ENCODE data around the gene TMPRSS4.

The TMPRSS4 gene, protein sequence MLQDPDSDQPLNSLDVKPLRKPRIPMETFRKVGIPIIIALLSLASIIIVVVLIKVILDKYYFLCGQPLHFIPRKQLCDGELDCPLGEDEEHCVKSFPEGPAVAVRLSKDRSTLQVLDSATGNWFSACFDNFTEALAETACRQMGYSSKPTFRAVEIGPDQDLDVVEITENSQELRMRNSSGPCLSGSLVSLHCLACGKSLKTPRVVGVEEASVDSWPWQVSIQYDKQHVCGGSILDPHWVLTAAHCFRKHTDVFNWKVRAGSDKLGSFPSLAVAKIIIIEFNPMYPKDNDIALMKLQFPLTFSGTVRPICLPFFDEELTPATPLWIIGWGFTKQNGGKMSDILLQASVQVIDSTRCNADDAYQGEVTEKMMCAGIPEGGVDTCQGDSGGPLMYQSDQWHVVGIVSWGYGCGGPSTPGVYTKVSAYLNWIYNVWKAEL

DNA sequence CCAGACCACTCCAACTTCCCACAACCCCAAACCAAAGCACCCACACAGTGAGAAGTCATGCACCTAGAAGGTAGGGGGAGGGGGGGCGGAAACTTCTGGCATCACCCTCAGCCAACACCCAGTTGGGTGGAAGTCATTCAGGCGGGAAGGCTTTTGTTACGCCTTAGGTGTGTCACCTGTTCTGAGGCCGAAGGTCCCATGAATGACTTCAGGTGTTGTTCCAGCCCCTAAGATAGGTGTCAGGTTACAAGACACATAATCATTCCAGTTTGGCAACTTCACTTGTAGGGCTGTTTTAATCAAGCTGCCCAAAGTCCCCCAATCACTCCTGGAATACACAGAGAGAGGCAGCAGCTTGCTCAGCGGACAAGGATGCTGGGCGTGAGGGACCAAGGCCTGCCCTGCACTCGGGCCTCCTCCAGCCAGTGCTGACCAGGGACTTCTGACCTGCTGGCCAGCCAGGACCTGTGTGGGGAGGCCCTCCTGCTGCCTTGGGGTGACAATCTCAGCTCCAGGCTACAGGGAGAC lies at the start of gene TMPRSS4:
TSS of gene TMPRSS4 (plus strand) at position 325 of the 528 bp plus-strand sequence. CDS start 225 bp downstream, outside the sequence.
- DNase-seq = peak; percentile 77

DNA sequence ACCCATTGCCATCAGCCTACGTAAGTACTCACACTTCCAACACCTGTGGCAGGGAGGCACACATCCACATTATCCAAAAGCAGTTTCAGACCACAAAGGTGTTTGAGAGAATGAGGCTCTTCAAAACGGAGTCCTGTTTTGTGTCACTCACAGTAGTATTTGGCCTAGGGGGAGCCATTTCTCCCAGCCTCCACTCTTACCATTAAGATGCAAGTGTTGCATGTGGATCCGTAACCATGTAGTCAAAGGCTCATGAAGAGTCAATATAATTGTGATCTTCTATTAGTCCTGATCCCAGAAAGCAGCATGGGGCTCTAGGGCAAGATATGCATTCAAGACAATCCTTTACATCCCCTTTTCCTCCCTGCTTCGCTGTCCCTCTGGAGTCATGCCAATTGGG lies 49.2 kb upstream of the TMPRSS4 start:
- DNase-seq = no peak

DNA sequence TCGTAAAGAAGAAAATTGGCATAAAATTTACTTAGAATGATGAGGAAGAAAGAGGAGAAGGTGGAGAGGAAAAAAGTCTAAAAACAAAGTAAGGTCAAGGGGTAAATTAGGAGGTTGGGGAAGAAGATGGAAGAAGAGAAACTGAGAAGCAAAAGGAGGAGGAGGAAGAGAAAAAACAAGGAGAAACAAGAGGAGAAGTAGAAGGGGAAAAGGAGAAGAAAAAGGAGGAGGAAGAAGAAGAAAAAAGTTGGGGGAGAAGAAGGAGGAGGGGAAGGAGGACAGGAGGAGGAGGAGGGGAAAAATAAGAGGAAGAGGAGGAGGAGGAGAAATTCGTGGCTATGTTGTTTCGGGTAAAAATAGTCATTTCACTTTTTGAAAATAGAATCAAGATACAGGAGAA lies 48.3 kb upstream of the TMPRSS4 start:
- no peak for DNase-seq

DNA sequence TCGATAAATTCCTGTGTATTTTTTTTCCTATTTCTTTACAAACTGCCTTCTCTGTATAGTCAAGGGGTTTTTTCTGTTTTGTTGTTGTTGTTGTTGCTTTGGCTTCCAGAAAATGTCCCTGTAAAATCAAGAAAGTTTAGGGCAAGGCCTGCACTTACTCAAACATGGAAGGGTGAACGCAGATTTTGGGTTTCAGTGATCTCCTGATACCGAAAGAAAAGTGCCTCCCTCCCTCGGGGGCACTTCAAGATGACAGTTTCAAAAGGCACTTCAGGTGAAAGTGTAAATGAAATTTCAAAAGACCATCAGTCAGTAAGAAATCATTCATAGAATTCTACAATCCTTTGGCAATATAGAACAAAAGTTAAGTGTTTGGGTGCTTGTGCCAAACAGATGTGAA lies 43.4 kb upstream of the TMPRSS4 start:
- DNase-seq = no peak

DNA sequence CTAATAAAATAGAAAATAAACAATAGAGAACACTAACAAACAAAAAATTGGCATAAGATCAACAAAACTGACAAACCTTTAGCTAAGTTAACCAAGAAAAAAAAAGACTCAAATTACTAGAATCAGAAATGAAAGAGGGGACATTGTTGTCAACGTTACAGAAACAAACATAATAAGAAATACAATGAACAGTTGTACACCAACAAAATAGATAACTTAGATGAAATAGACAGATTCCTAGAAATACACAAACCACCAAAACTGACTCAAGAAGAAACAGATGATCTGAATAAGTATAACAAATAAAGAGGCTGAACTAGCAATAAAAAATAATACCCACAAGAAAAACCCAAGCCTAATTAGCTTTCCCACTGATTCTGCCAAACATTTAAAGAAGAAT lies 34.7 kb upstream of the TMPRSS4 start:
- DNase-seq = no peak

DNA sequence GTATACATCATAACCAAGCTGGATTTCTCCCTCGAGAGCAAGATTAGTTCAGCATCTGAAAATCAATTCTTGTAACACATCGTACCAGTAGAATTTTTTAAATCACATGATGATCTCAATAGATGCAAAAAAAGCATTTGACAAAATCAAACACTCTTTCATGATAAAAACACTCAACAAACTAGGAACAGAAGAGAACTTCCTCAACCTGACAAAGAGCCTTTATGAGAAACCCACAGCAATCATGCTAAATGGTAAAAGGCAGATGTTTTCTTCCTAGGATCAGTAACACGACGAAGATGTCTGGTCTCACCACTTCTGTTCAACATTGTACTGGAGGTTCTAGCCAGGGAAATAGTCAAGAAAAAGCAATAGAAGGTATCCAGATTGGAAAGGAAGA lies 34.1 kb upstream of the TMPRSS4 start:
- no peak for DNase-seq

DNA sequence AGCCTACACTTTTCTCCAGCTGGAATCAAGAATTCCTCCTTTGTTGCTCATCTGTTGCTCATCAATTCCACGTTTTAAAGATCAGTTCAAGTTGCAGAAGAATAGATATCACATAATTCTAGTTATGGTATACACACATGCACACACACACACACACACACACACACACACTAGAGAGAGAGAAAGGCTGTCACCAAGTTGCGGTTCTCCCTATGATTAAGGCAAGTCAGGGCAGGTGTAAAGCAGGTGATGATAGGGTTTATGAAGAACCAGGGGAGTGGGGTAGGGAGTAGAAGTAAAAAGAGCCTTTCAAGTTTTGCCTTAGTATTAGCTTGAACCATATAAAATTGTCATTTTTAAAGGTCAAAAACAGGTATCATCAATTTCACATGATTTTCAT lies 31.7 kb upstream of the TMPRSS4 start:
- DNase-seq = peak; percentile 22

DNA sequence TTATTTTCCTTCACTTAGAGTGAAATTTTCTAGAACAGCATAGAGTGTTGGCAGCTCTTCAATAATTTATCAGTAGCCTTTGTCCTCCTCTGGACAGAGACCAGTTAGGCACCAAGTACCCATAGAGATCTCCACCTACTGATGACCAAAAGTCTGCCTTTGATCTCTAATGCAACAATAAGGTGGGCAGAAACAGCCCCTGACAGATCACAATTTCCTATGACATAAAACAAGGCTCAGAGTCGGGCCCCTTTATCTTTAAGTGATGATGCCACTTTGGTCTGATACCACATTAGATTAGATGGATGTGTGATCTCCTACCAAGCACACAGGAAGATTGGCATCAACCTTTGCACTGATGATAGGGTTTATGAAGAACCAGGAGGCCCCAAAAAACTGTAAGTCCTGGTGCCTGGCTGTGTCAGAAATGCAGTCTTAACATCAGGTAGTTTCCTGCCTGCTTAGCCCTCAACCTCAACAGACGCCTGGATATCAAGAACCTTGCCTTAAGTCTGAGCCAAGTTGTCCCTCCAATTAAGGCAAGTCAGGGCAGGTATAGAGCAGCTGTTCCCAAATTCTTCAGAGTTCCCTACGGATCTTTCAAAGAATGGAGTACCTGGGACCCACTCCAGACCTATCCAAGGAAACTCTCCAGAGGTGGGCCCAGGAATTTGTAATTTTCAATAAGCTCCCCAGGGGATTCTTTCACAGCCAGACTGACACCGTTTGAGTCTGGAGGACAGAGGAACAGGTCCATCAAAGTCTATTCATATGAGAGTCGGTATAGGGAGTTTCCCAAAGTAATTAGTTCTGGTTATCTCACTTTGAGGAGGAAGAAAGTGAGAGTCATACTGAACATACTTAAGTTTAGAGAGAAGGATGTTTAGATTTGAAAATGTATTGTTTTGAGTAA lies 30.6 kb upstream of the TMPRSS4 start:
- no peak for DNase-seq

DNA sequence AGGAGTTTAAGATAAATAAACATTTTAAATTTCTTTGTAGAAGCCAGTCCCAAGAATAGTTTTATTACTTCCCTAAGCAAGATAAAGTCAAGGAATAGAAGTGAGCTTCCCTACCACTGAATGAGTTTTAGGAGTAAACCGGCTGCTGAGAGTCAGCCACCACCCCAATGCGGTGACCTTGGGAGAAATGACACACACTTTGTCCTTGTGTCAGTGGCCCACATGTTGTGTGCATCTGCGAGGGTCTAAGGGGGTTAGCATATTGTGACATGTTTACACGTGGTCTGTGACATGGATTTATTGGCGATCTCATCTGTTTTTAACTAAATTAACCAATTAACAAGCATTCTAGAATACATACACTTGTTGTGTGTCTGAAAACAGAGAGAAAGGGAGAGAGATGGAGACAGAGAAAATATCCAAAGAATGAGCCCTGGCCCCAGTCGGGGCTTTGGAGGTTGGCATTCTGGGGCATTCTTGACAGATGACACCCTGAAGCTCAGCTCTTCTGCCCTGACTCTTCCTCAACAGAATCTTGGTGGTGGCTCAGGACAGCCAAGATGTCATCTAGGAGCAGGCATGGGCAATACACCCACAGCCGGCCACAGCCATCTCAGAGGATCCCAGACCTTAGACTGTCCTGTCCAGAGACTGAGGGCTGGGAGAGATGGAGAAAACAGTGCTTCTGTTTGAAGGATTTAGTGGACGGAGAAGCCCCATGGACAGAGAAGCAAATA lies 29.7 kb upstream of the TMPRSS4 start:
- DNase-seq = no peak

DNA sequence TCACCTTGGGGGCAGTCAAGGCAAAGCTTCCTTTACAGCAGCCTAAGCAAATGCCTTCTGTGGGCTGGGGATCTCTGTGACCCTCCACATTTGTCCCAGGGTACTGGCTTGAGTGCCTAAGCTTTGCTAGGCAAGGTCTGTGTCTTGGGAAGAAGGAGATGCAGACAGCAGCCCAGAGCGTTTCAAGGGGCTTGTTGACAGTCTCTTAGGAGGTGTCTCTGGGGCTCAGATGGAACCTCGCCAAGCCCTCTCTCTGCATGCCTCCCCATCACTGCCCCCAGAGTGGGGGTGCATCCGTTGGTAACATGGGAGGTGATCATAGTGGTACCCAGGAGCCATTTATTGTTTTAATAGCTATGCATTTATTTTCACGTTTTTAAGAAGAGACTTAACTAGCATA lies 29.1 kb upstream of the TMPRSS4 start:
- no peak for DNase-seq

DNA sequence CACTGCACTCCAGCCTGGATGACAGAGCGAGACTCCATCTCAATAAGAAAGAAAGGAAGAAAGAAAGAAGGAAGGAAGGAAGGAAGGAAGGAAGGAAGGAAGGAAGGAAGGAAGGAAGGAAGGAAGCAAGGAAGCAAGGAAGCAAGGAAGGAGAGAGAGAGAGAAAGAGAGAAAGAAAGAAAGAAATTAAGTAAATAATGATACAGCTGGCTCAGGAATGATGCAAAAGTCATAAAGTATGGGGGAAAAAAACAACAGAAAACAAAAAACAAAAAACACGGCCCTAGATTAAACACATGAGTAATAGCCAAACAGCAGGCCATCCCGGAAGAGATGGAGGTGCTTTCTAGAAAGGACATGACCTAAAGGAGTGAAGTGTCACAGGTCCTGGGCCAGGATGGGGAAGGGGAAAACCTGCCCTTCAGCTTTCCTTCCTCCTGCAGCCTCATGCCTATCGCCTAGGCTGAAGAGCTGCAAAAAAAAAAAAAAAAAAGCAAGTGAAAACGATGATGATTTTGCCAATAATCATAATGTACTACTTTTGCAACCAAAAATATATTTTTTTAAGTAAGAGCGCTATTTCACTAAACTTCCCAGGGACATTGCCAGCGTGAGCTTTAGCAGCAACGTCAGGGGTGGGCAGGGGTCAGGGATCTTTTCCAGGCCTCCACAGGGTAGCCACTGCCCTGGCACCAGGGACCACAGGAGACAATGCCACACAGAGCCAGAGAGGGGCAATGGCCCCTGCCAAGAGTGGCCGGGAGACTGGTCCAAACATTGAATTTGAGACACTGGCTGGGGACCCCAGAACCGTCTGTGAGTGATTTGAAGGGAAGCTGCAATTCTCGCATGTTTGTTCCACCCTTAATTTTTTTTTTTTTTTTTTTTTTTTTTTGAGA lies 28.2 kb upstream of the TMPRSS4 start:
- no peak for DNase-seq

DNA sequence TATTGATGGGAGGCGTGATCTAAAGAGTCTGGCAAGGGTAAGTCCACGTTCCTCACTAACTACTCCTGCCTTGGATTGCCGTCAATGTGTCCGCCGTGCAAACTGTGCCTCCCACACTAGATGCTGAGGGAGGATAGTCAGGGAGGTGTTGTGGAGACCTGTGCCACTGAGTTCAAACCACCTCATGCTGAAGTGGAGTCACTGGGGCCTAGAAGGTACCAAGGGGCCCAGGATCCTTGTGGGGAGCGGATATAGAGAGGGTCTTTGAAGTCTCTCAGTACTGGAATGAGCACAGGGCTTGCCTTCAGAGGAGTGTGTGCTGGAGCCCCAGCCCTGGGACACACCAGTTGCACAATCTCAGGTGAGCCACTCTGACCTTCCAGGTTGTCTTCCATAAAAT lies 27.1 kb upstream of the TMPRSS4 start:
- no peak for DNase-seq

DNA sequence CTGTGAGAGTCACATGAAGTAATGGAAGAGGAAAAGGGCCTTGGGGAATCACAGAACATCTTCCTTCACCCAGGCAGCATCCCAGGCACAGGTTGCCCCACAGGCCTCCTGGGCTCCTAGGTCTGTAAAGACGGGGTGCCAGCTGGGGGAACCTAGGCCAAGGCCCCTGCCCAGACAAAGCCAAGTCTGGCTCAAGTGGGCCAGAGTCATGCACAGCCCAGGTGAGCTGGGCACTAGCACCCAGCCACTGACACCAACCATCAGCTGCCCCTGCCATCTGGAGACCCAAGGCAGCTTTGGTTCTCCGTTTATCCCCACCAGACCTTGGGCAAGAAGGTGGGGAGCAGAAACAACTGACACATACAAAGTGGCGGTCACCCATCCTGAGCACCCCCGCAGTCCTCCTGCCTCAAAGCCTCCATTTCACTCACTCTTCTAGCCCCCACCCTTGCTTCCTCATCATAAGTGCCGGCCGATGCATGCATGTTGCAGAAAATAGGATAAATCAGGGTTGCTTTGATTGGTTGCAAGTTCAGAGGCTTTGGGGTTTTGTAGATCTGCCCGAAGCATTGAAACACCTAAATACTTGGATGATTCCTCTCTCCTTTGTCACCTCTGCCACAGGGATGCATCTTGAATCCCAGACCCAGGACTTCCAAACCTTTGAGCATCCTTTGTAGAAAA lies 26.5 kb upstream of the TMPRSS4 start:
- DNase-seq = no peak

DNA sequence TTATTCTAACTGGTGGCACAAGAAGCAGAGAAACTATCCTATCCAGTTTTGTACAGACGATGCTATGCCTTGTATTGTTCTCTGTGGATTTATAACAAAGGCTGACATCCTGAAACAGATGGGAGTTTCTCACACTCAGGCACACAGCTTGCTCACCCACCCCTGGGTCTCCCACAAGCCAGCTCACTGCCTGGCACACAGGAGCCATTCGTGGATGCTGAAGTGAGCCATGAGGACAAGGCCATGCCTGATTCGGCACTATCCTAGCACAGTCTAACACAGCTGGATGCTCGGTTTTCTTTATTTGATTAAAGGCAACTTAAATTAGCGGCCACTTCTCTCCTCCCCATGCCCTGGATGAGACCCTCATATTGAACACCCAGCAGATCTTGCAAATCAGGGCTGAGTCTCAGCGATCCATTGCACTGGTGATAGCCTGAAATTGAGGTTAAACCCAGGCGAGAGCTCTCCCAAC lies 25.7 kb upstream of the TMPRSS4 start:
- no peak for DNase-seq

DNA sequence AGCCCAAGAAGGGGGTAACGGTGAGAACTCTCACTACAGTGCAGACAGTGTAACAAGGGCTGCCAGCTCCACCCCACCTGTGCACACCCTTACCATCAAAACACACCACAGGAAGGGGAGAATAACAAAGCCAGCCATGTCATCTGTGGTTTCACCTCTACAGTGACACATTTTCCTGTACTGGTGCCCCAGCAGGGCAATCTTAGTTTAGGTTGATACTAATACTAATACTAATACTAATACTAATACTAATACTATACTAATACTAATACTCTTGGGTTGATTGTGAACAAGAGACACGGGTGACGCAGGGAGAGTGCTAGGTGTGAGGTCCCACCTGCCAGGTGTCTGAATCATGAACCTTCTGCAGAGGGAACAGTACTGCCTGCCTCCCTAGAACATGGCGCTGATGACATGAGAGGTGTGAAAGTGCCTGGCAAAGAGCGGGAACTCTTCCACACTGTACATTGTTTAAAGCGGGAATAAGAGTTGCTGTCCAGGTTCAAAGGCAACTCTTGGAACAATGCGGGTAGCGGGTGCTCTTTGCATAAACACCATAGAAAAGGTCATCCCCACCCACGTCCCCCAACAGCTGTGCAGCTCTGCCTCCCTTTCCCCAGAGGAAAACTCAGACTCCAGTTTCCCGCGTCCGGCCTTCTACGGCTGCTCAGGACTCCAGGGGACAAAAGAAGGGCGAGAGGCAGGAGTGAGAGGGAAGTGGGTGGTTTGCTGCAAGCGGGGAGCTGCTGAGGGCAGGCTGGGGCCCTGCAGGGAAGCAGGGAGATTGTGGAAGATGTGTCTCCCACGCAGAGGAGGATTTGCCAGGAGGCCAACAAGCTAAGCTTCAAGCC lies 25.0 kb upstream of the TMPRSS4 start:
- DNase-seq = no peak

DNA sequence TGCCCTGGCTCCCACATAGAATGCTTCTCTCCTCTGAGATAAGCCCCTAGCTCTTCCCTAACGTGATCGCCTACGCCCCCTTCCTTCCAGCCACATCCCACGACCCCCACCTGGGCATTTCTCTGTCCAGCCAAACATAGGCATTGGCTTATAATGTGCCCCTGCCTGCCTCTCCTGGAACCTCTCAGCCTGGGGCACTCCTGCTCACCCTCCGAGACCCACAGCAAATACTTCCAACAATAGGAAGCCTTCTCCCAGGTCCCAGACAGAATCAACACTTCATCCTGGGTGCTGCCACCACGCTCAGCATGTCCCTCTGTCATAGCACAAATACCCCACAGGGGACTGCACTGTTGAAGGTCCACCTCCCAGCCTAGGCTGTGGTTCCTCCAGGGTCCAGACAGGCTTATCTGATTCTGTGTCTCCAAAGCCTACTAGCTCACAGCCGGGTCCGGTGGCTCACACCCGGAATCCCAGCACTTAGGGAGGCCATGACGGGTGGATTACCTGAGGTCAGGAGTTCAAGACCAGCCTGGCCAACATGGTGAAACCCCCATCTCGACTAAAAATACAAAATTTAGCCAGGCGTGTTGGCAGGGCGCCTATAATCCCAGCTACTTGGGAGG lies 24.2 kb upstream of the TMPRSS4 start:
- DNase-seq = no peak

DNA sequence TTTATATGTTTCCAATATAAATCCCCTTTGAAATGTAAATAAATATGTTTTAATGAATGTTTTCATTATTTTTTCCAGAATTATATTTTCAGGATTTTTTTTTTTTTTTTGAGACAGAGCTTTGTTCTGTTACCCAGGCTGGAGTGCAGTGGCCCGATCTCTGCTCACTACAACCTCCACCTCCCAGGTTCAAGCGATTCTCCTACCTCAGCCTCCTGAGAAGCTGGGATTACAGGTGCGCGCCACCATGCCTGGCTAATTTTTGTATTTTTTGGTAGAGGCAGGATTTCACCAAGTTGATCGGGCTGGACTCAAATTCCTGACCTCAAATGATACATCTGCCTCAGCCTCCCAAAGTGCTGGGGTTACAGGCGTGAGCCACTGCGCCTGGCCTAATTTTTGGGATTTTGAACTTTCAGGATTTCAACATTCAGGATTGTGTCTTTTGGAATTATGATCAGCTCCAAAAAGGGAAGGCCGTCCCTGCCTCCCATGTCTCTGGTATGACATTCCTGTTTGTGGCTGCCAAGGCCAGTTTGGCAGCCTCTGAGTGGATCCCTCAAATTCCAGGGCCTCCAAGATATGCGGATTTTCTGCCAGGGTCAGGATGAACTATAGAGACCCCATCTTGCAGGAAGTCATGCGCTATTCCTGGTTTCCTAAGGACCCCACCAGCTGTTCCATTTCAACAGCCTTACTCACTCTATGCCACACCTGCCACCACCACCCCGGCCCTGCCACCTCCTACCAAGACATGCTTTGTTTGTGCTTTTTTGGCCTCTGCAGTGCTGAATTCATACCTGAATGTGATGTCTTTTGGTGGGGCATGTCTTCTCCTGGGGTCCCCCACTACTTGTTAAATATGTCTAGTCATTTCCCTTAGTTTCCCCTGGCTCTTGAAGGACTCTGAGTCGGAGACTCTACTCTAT lies 21.9 kb upstream of the TMPRSS4 start:
- DNase-seq = no peak

DNA sequence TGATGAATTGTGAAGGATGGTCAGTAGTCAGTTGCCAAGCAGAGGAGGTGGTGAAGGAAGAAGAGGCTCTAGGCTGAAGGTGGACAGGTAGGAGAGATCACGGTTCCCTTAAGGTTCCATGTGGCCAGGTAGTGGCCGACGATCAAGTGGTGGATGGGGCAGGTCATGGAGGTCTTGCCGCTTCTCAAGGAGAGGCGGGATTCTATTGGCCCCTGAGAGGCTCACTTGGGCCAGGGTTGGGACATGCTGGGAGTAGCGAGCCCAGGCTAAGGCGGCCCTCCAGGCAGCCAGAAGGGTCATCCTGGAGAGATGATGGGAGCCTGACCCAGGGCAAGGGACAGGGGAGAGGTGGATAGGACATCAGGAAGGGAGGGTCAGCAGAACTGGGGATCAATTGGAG lies 20.9 kb upstream of the TMPRSS4 start:
- no peak for DNase-seq

DNA sequence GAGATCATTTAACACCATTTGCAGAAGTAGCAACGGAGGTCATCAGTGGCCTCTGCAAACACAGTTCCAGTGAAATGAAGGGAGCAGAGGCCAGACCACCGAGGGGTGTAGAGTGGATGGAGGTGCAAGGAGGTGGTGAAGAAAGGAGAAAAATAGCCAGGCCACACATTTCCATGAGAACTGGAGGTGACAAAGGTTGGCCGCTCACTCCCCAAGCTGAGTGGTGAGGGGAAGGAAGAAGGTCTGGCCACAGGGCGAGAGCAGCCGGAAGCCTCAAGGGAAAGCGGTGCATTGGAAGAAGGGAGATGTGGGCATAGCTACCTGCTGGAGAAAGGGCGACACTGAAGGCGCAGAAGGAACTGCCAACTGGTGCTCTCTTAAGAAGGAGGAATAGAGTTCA lies 20.1 kb upstream of the TMPRSS4 start:
- DNase-seq = no peak

Measured in COR-L47 (cell line).